NCI-H524 (cell line): ENCODE results near the gene C16orf46.

Source experiments
- DNase-seq, 2 experiments: peaks; one replicate each; lab custom pipeline; 2025; lab: John Stamatoyannopoulos, UW

Gene C16orf46

GRCh38 chr16:81073560-81074330, 3.3 kb downstream of the C16orf46 start:
- no peak for DNase-seq

- DNase-seq, result no peak
Observed at GRCh38 chr16:81071805-81072204, 5.2 kb downstream of the C16orf46 start.

GRCh38 chr16:81070979-81071378, 6.1 kb downstream of the C16orf46 start:
- DNase-seq, result no peak

- DNase-seq, result no peak
Observed at GRCh38 chr16:81069063-81069462, 8.0 kb downstream of the C16orf46 start.

GRCh38 chr16:81067166-81067565, 9.9 kb downstream of the C16orf46 start:
- no peak for DNase-seq

GRCh38 chr16:81066681-81067080, 10.4 kb downstream of the C16orf46 start:
- no peak for DNase-seq

- DNase-seq, result no peak
Observed at GRCh38 chr16:81061871-81062608, 15.0 kb downstream of the C16orf46 start.

- DNase-seq, result no peak
Observed at GRCh38 chr16:81061307-81061640, 15.8 kb downstream of the C16orf46 start.

- peak in 1 of 2 experiments; percentile 5 for DNase-seq
Observed at GRCh38 chr16:81060576-81061306, 16.3 kb downstream of the C16orf46 start.

GRCh38 chr16:81053761-81054160, 23.3 kb downstream of the C16orf46 start:
- no peak for DNase-seq

GRCh38 chr16:81042821-81043220, 34.2 kb downstream of the C16orf46 start:
- no peak for DNase-seq

- DNase-seq, result no peak
Observed at GRCh38 chr16:81041696-81042095, 35.3 kb downstream of the C16orf46 start.

- DNase-seq, result no peak
Observed at GRCh38 chr16:81040842-81041241, 36.2 kb downstream of the C16orf46 start.

GRCh38 chr16:81040131-81040530, 36.9 kb downstream of the C16orf46 start:
- DNase-seq, result no peak

- DNase-seq, result no peak
Observed at GRCh38 chr16:81036751-81037350, 40.2 kb downstream of the C16orf46 start.

- peak in 1 of 2 experiments; percentile 38 for DNase-seq
Observed at GRCh38 chr16:81035975-81036750, 40.9 kb downstream of the C16orf46 start.

GRCh38 chr16:81035398-81035974, 41.6 kb downstream of the C16orf46 start, which contains the start of gene ATMIN:
Gene ATMIN, plus strand, starts transcription at chr16:81035842. Its CDS starts 29 bp downstream, at chr16:81035871.
- peak; percentile 70 to 89 for DNase-seq

GRCh38 chr16:81029930-81030604, 47.0 kb downstream of the C16orf46 start:
- no peak for DNase-seq

GRCh38 chr16:81026429-81026828, 50.6 kb downstream of the C16orf46 start:
- DNase-seq, result no peak

- DNase-seq, result no peak
Observed at GRCh38 chr16:81018496-81018895, 58.5 kb downstream of the C16orf46 start.
